HG03469 (cell line): Measurements from ENCODE around the gene USP17L12.
"Not testable (repeated sequence)": the region's sequence is repeated elsewhere in the genome, so short reads cannot be mapped to it uniquely, and the experiment has no call there.

Source experiments
- ATAC-seq: cut with Tn5 transposase; IDR thresholded peaks from one replicate; pipeline ENCODE4 v1.9.1; 2021; ENCODE audit warnings: mild to moderate bottlenecking, moderate library complexity, moderate number of reproducible peaks; ENCODE audit not compliant: unreplicated experiment

USP17L12 gene

GRCh38 chr4:9219852-9220251, at the start of gene USP17L12:
USP17L12 (plus strand) TSS chr4:9220152; CDS start chr4:9220152, 0 bp downstream.
- ATAC-seq, result not testable (repeated sequence)

- ATAC-seq, result not testable (repeated sequence)
These were observed 9.6 kb upstream of the USP17L12 start, which contains the start of gene USP17L10 for GRCh38 chr4:9210357-9210756. USP17L10 (plus strand) TSS chr4:9210657; CDS start chr4:9210657, 0 bp downstream.

GRCh38 chr4:9214701-9215100, 5.3 kb upstream of the USP17L12 start:
- ATAC-seq, result not testable (repeated sequence)

- ATAC-seq, result not testable (repeated sequence)
These were observed 4.8 kb upstream of the USP17L12 start, which contains the start of gene USP17L11 for GRCh38 chr4:9215105-9215504. USP17L11 (plus strand) TSS chr4:9215405; CDS start chr4:9215405, 0 bp downstream.

- ATAC-seq, result not testable (repeated sequence)
These were observed 4.6 kb downstream of the USP17L12 start, which contains the start of gene USP17L13 for GRCh38 chr4:9224596-9224995. USP17L13 (plus strand) TSS chr4:9224896; CDS start chr4:9224896, 0 bp downstream.

- ATAC-seq, result not testable (repeated sequence)
These were observed 10.3 kb downstream of the USP17L12 start for GRCh38 chr4:9230249-9230648.

- not testable (repeated sequence) for ATAC-seq
These were observed 14.1 kb downstream of the USP17L12 start, which contains the start of gene USP17L15 for GRCh38 chr4:9234085-9234484. USP17L15 (plus strand) TSS chr4:9234385; CDS start chr4:9234385, 0 bp downstream.

- ATAC-seq, result not testable (repeated sequence)
These were observed 18.5 kb downstream of the USP17L12 start for GRCh38 chr4:9238461-9238860.

GRCh38 chr4:9243579-9243978, 23.6 kb downstream of the USP17L12 start, which contains the start of gene USP17L17:
USP17L17 (plus strand) TSS chr4:9243879; CDS start chr4:9243879, 0 bp downstream.
- not testable (repeated sequence) for ATAC-seq

GRCh38 chr4:9247953-9248680, 28.2 kb downstream of the USP17L12 start, which contains the start of gene USP17L18:
USP17L18 (plus strand) TSS chr4:9248630; CDS start chr4:9248630, 0 bp downstream.
- ATAC-seq, result not testable (repeated sequence)

- not testable (repeated sequence) for ATAC-seq
These were observed 33.1 kb downstream of the USP17L12 start, which contains the start of gene USP17L19 for GRCh38 chr4:9253078-9253477. USP17L19 (plus strand) TSS chr4:9253378; CDS start chr4:9253378, 0 bp downstream.

GRCh38 chr4:9257824-9258223, 37.9 kb downstream of the USP17L12 start, which contains the start of gene USP17L20:
USP17L20 (plus strand) TSS chr4:9258124; CDS start chr4:9258124, 0 bp downstream.
- not testable (repeated sequence) for ATAC-seq

GRCh38 chr4:9262572-9262971, 42.6 kb downstream of the USP17L12 start, which contains the start of gene USP17L21:
USP17L21 (plus strand) TSS chr4:9262872; CDS start chr4:9262872, 0 bp downstream.
- ATAC-seq, result not testable (repeated sequence)

GRCh38 chr4:9267319-9267718, 47.4 kb downstream of the USP17L12 start, which contains the start of gene USP17L22:
USP17L22 (plus strand) TSS chr4:9267619; CDS start chr4:9267619, 0 bp downstream.
- not testable (repeated sequence) for ATAC-seq
